HEK293T (cell line): Measurements from ENCODE around the gene PLCB1.

Experiments
- CTCF ChIA-PET: fragments of 350-600 bp; formaldehyde crosslinking; extraction: SDS; loops from one replicate; lab custom pipeline; 2021; ENCODE audit warnings: antibody characterized with exemption, inconsistent platforms; lab: Yijun Ruan, JAX
- POLR2A ChIA-PET: fragments of 350-600 bp; formaldehyde crosslinking; extraction: SDS; loops from one replicate; lab custom pipeline; 2020; ENCODE audit warnings: antibody characterized with exemption, inconsistent platforms; lab: Yijun Ruan, JAX
- DNase-seq: peaks from one replicate; pipeline ENCODE4 v3.0.0; 2012; ENCODE audit warnings: mixed read lengths; ENCODE audit errors: extremely low spot score
- ARNT ChIP-seq: fragments of 450-650 bp; IDR thresholded peaks from 2 replicates; pipeline ENCODE4 v1.6.1; 2017; ENCODE audit warnings: mild to moderate bottlenecking
- BHLHE40 ChIP-seq: fragments of 450-650 bp; IDR thresholded peaks from 2 replicates; pipeline ENCODE4 v1.6.1; 2016; ENCODE audit warnings: mild to moderate bottlenecking, moderate library complexity, borderline replicate concordance
- CTBP1 ChIP-seq: fragments of 450-650 bp; IDR thresholded peaks from 2 replicates; pipeline ENCODE4 v1.6.1; 2016; ENCODE audit warnings: borderline replicate concordance
- ELF4 ChIP-seq: fragments of 450-650 bp; IDR thresholded peaks from 2 replicates; pipeline ENCODE4 v1.6.1; 2017; ENCODE audit warnings: antibody characterized with exemption
- FOXA1 ChIP-seq: fragments of 450-650 bp; IDR thresholded peaks from 2 replicates; pipeline ENCODE4 v1.6.1; 2016; ENCODE audit warnings: mild to moderate bottlenecking
- FOXK2 ChIP-seq: fragments of 450-650 bp; IDR thresholded peaks from 2 replicates; pipeline ENCODE4 v1.6.1; 2016; ENCODE audit warnings: mild to moderate bottlenecking
- FOXM1 ChIP-seq: fragments of 450-650 bp; IDR thresholded peaks from 2 replicates; pipeline ENCODE4 v1.6.1; 2017; ENCODE audit warnings: mild to moderate bottlenecking, borderline replicate concordance
- HDGF ChIP-seq: fragments of 450-650 bp; IDR thresholded peaks from 2 replicates; pipeline ENCODE4 v1.6.1; 2017; ENCODE audit warnings: antibody characterized with exemption, borderline replicate concordance
- L3MBTL2 ChIP-seq: fragments of 450-650 bp; conservative IDR thresholded peaks from 2 replicates; pipeline ENCODE4 v1.6.1; 2016; ENCODE audit warnings: mild to moderate bottlenecking
- LEF1 ChIP-seq: fragments of 450-650 bp; IDR thresholded peaks from 2 replicates; pipeline ENCODE4 v1.6.1; 2017; ENCODE audit warnings: mild to moderate bottlenecking, borderline replicate concordance
- NFRKB ChIP-seq: fragments of 450-650 bp; IDR thresholded peaks from 2 replicates; pipeline ENCODE4 v1.6.1; 2016; ENCODE audit warnings: mild to moderate bottlenecking, moderate library complexity
- PKNOX1 ChIP-seq: fragments of 450-650 bp; IDR thresholded peaks from 2 replicates; pipeline ENCODE4 v1.6.1; 2016
- SP1 ChIP-seq: fragments of 450-650 bp; IDR thresholded peaks from 2 replicates; pipeline ENCODE4 v1.6.1; 2017
- SUZ12 ChIP-seq: fragments of 450-650 bp; IDR thresholded peaks from 2 replicates; pipeline ENCODE4 v1.6.1; 2016; ENCODE audit warnings: mild to moderate bottlenecking
- TARDBP ChIP-seq: fragments of 450-650 bp; IDR thresholded peaks from 2 replicates; pipeline ENCODE4 v1.6.1; 2016
- ZNF384 ChIP-seq: fragments of 450-650 bp; IDR thresholded peaks from 2 replicates; pipeline ENCODE4 v1.6.1; 2016

PLCB1 gene

DNA sequence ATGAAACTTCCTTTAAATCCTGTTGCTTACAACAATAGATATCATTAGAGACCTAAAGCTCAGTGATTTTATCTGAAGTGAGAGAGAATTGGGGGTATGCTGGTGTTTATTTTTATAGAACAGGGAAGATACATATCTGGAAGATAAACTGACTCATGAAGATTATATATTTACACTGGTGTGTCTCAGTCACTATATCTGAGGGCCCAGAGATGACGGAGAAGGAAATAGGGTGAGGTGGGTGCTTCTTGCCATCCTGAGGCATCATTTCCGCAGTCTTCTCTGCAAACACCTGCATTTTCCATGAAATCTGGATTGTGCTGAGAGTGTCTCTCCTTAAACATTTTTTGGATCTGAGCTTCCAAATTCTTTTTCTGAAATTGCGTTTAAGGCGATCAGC lies 5.9 kb upstream of the PLCB1 start:
- TF ChIP-seq HDGF (no peak), FOXM1 (no peak), FOXK2 (no peak), FOXA1 (no peak), ARNT (no peak), TARDBP (no peak), SP1 (no peak), SUZ12 (no peak), L3MBTL2 (no peak), CTBP1 (no peak), BHLHE40 (no peak), ELF4 (no peak), NFRKB (no peak), PKNOX1 (no peak), ZNF384 (no peak), LEF1 (no peak)
- ChIA-PET CTCF (no interaction called here), POLR2A (no interaction called here)
- no peak for DNase-seq

- DNase-seq = no peak
- POLR2A ChIA-PET = no interaction called here
- CTCF ChIA-PET = interaction anchor here (0.6 to 0.7 kb wide), 2 partner anchors 182 to 409 kb away, joined by 4 read pairs; no protein-coding TSS in a partner anchor
- TF ChIP-seq L3MBTL2 (no peak), FOXA1 (no peak), CTBP1 (no peak), PKNOX1 (no peak), FOXM1 (no peak), FOXK2 (no peak), BHLHE40 (no peak), TARDBP (no peak), LEF1 (no peak), ZNF384 (no peak), ARNT (no peak), SP1 (no peak), SUZ12 (no peak), ELF4 (no peak), HDGF (no peak), NFRKB (no peak)
Measured at GRCh38 chr20:8126841-8127378, 5.2 kb upstream of the PLCB1 start.

DNA sequence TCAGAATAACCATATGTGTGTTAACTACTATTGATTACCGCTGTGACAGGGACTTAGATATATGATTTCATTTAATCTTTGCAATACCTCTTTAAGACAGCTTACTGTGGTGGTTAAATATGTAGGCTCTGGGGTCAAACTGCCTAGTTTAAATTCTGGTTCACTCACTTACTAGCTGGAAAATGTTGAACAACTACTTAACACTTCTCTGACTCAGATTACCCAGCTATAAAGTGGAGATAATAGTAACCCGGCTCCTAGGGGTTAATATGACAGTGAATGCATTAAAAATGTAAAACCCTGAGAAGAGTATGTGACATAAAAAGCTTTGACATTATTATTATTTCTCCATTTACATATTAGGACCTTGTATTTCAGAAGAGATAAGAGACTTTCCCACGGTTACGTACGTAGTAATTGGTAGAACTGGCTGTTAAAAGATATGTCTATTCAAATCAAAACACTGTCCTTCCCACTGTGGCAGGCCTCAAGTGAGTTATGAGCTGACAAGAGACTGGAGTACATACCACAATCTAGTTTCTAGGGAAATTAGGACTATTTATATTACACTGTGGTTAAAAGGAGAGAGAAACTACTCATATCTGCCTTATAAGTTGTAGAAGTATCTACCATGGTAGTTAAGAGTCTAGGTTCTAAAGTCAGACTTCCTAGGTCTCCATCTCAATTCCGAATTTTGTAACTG lies 4.4 kb upstream of the PLCB1 start:
- POLR2A ChIA-PET = no interaction called here
- no peak for TF ChIP-seq FOXA1
- TF ChIP-seq PKNOX1 = peak; percentile 69; the same call in 1 of the 2 replicates
- CTCF ChIA-PET = interaction anchor here (1.0 kb wide), 1 partner anchor 594 kb away, joined by 3 read pairs; no protein-coding TSS in a partner anchor
- no peak for DNase-seq

DNA sequence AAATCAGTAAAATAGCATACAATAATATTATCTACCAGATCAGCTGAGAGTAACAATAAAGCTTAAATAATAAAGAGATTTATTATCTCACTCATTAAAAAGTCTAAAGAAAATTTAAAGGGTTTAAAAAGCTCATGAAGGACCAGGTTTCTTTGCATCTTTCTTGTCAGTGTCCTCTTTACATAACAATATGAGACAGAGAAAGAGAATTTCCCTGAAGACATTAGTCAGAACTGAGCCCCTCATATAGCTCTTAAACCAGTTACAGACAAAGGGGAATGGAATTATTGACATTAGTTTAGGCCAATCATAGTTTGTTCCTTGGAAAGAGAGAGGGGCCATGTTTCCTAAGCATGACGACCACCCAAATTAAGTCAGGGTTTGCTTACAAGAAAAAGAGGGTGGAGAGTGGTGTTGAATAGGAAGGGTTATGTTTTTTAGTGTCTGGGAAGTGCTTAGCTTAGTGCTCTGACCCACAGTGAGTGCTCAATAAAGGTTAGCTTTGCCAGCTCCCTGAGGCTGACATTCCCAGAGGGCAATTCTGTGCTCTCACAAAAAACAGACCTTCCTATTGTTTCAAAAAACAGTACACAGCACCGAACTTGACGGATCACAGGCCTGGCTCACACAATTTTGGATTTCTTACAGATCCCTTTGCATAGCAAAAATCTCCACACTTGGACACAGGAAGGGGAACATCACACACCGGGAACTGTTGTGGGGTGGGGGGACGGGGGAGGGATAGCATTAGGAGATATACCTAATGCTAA lies 3.6 kb upstream of the PLCB1 start:
- TF ChIP-seq ZNF384 (no peak), ELF4 (no peak), NFRKB (no peak), SP1 (no peak), ARNT (no peak), FOXK2 (no peak), PKNOX1 (no peak), SUZ12 (no peak), BHLHE40 (no peak), TARDBP (no peak), LEF1 (no peak), FOXA1 (no peak), CTBP1 (no peak), HDGF (no peak), L3MBTL2 (no peak), FOXM1 (no peak)
- ChIA-PET CTCF (interaction anchor here (1.0 kb wide), 1 partner anchor 594 kb away, joined by 3 read pairs; no protein-coding TSS in a partner anchor), POLR2A (no interaction called here)
- DNase-seq = no peak
